Liver (tissue), 3 donors: ENCODE measurements around the gene RERE.

ENCODE experiments used
- CTCF ChIP-seq: fragments of 150-350 bp; IDR thresholded peaks from 2 replicates; pipeline ENCODE4 v1.5.1; 2017; ENCODE audit warnings: improper control_type of control experiment, low read depth, low read length; ENCODE audit not compliant: missing input control
- EGR1 ChIP-seq, 2 donors: IDR thresholded peaks; 2 replicates each; pipeline ENCODE4 v1.6.1; 2016 to 2018; ENCODE audit warnings: antibody characterized with exemption in 2 of 2, low read depth in 2 of 2
- JUND ChIP-seq, 2 donors: IDR thresholded peaks; 2 replicates each; pipeline ENCODE4 v1.6.1; 2016; ENCODE audit warnings: antibody characterized with exemption in 2 of 2
- MAX ChIP-seq: IDR thresholded peaks from 2 replicates; pipeline ENCODE4 v1.6.1; 2016; ENCODE audit warnings: antibody characterized with exemption
- donor health status: healthy.
- donor health status: healthy.

- TF ChIP-seq CTCF = no peak
- TF ChIP-seq JUND (IDR thresholded peaks at IDR 0.05) = peak; percentile 52 to 70
- TF ChIP-seq EGR1 (IDR thresholded peaks at IDR 0.05; ENCODE audit: low read depth in 2 of 2) = peak; percentile 49 to 90
- peak; percentile 98 for TF ChIP-seq MAX
Measured at GRCh38 chr1:8525558-8526275, 291.7 kb downstream of the RERE start.
